Omental fat pad (tissue), 4 donors: Measurements from ENCODE around the gene CNOT1. TPM values are rescaled to one million over a fixed set of nuclear protein-coding genes. Genes with fewer than 3 reads are reported as not detected.

Experiments used
- ATAC-seq: fragments of 150-250 bp; one replicate; pipeline ENCODE4 v1.9.1; 2016; ENCODE audit warnings: mild to moderate bottlenecking, moderate library complexity; ENCODE audit not compliant: low FRiP score
- DNase-seq: peaks from one replicate; pipeline ENCODE4 v3.0.0-alpha.2; 2019; ENCODE audit warnings: low spot score
- CTCF ChIP-seq, 3 donors: fragments of 450-650 bp; IDR thresholded peaks; one replicate each; pipeline ENCODE4 v1.5.1; 2016 to 2017; ENCODE audit warnings: antibody characterized with exemption in 3 of 3, mild to moderate bottlenecking in 3 of 3, moderate library complexity in 2 of 3
- total RNA-seq, 4 donors: library from RNA; depleted of rRNA; stranded (reverse); fragments of >200 nt; gene quantifications; one replicate each; pipeline ENCODE4 v1.1.0, GENCODE V29; 2016

The CNOT1 gene
- 100 to 1,000 TPM in 2 of 4 donors, 10 to 100 TPM in 2; 85.4 to 132 (median 103) TPM for total RNA-seq

- peak; percentile 96 for ATAC-seq
- peak; percentile 91 for DNase-seq
- no peak for TF ChIP-seq CTCF (IDR thresholded peaks at IDR 0.05)
Observed at GRCh38 chr16:58629733-58630640, at the start of gene CNOT1. CNOT1 (minus strand) TSS chr16:58629826; CDS start chr16:58599337, 30,489 bp downstream.

GRCh38 chr16:58678716-58679115, 49.1 kb upstream of the CNOT1 start:
- TF ChIP-seq CTCF (IDR thresholded peaks at IDR 0.05) = no peak
- DNase-seq (no peak), ATAC-seq (no peak)

- no peak for TF ChIP-seq CTCF (IDR thresholded peaks at IDR 0.05)
- no peak for ATAC-seq
Observed at GRCh38 chr16:58678269-58678668, 48.6 kb upstream of the CNOT1 start.

GRCh38 chr16:58670946-58671583, 41.4 kb upstream of the CNOT1 start:
- TF ChIP-seq CTCF (IDR thresholded peaks at IDR 0.05) = no peak
- no peak for ATAC-seq
- no peak for DNase-seq

More at GRCh38 chr16:58678269-58678668, 48.6 kb upstream of the CNOT1 start:
- DNase-seq = no peak

GRCh38 chr16:58670177-58670576, 40.6 kb upstream of the CNOT1 start:
- no peak for DNase-seq
- TF ChIP-seq CTCF (IDR thresholded peaks at IDR 0.05) = no peak
- ATAC-seq = no peak

- ATAC-seq (no peak), DNase-seq (no peak)
- TF ChIP-seq CTCF (IDR thresholded peaks at IDR 0.05) = no peak
Observed at GRCh38 chr16:58665200-58665599, 35.6 kb upstream of the CNOT1 start.
